Pons (tissue), 1 donor: ENCODE measurements around the gene TUBAL3.

Source experiments
- DNase-seq: peaks from one replicate; pipeline ENCODE4 v3.0.0-alpha.2; 2016; ENCODE audit warnings: low spot score

The TUBAL3 gene

DNA sequence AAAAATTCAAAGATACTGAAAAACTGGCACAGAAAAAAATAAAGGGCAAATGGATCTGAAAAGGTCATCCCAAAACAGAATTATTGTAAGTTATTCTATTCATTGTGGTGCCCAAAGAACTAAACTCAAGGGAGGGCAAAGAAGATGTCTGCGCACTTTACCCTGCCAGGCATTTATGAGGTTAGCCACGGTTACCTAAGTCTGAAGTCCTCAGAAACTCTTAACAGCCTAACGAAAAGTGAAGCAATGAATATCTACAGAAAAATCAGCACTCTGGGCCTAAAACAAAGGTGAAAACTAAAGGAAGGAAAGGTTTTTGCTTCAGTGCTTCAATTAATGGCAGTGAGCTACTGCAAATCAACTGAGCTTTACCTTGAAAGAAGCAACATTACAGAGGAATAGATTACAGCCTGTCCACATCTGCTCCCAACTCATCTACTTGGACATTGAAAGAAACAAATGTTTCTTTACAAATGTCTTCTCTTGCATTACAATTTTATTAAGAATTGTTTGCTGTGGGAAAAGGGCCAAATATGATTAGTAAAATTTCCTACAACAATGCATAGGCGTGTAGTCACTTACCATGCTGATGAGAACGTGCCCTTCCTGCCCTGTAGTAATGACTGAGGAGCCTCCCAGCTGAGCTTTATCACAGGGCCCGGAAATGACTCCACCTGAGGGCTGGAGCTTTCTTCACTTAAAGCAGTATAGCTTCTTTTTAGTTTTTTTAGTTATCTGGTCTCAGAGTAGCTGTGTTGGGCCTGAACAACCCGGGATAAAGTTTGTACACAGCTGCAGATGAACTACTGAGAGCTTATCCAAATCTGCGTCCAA, at the start of gene TUBAL3:
Gene TUBAL3, minus strand, starts transcription at position 621 of the 834 bp plus-strand sequence. Its CDS starts 36 bp downstream, at position 585.
- DNase-seq = no peak

DNA sequence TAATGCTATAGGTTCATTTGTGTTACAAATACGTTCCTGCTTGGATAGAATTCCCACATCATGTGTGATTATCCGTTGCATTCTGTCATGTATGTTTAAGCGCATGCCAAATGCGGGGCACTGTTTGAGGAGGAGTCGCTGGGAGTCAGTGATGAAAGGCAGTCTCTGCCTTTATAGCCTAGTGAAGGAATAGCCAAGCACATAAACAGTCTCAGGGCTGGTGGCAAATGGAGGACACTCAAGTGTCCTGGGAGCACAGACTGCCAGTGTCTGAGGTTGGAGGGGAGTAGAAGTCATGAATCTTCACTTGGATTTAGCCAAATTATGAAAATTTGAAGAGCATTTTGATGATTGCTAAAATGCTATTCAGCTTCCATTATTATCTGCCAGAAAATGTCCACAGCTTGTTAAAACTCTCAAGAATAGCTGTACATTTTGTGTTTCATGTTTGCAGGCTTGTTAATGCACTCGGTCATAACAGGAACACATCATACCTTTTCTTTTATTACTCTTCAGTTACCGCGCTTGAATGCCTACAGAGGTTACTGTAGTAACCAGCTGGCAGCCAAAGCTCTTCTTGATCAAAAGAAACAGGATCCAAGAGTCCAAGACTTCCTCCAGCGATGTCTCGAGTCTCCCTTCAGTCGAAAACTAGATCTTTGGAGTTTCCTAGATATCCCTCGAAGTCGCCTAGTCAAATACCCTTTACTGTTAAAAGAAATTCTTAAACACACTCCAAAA, 49.3 kb upstream of the TUBAL3 start:
- DNase-seq = no peak

DNA sequence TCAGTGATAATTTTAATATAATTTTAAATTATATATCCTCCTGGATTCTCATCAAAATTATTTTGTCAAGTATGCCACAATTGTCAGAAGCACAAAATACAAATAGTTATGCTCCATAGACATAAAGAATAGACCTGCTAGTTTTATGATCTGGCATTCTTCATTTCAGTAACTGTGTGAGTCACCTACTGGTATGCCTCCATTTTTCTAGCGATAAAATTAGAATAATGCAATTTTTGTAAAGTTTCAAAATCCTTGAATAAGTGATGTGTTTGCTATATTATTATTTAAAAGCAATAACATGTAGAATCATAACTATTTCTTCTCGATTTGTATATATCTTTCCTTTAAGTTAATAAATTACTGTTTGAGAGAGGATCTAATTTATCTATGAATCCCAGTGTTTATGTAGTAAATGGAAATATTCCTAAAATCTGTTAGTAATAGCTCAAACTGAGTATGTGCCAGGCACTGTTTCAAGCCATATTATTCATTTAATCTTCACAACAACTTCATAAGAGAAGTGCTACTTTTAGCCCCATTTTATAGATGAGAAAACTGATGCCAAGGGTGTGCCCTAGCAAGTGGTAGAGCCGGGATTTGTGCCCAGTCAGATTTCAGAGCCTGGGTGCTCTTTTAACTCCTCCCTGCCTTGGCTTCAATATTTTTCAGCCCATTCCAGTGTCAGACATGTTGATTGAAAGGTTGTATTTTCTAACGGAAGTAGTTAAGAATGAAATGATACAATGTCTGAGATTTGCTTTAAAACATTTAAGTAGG, 46.2 kb upstream of the TUBAL3 start:
- no peak for DNase-seq

DNA sequence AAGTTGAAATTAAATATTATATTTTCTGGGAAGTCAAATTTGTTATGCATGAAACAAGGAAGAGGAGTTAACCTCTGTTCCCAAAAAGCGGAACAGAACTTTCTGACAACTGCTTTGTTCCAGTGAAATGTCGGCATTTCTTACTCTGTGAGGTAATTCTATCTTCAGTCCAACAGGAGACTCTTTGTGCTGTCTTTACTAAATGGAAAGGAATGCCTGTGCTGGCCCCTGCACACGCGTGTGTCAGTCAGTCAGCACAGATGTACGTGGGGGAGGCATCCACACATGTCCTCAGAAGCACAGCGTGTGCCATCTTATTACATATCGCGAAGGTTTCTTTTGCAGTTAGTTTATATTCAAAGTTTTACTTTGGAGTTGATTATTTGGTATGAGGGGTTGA, 45.2 kb upstream of the TUBAL3 start:
- DNase-seq = no peak

DNA sequence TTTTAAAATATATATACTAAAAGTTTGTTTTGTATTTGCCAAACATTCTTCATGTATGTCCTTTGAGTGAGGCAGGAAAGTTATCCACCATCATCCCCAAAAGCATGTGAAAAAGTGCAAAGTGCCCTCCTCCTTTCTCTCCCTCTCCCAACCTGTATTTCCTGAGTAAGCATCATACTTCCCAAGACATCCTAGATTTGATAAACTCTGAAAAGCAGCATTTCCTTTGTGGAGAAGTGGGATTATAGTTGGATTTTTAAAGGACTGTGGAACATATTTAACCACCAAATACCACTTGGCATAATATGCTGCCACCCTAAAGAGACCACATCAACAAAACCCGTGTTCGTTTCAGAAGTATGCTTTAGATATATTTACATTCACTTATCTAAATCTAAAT, 44.6 kb upstream of the TUBAL3 start:
- DNase-seq = no peak

DNA sequence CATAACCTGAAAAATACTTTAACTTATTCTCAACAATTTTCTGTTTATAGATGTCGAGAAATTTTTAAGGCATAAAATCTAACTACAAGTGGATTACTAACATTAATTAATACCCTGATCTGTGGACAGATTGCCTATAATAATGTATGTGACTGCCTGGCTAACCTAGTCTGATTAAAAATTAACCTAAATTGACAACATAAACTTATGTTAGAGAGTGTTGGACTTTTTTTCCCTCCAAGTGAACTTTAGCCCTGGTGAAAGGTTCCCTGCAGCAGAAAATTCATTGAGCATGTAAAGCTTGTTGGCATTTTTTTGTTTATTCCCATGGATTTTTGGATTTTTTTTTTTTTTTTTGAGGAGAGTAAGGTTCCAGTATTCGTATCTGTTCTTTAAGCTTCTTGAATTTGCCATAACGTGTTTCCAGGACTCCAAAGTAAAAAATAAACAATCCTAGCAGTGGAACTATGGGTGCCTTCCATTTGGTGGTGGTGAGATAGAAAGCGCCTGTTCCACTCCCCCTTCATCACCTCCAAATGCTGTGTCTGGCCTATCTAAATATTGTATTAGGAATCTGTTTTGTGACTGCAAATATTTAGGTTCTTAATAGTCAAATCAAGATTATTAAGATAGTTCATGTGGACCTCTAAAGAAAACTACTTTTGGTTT, 43.8 kb upstream of the TUBAL3 start:
- DNase-seq = no peak

DNA sequence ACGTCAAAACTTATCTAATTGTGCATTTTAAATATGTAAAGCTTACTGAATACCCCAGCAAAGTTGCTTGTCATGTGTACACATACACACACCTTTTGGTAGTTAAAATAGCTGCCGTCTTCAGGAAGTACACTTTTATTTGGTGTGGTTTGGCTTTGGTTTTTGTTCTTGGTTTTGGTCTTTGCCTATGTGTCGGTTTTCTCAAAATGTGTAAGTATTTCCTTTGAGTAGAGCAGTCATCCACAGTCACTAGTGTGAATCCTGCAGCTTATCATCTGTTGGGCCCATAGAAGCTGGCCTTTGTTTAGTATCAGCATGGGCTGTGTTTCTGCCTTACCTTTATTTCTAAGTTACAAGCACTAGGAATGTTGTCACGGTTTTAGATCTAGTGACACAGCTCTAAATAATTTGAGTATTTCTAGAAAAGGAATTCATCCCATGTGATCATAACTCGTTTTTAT, 43.0 kb upstream of the TUBAL3 start:
- no peak for DNase-seq

DNA sequence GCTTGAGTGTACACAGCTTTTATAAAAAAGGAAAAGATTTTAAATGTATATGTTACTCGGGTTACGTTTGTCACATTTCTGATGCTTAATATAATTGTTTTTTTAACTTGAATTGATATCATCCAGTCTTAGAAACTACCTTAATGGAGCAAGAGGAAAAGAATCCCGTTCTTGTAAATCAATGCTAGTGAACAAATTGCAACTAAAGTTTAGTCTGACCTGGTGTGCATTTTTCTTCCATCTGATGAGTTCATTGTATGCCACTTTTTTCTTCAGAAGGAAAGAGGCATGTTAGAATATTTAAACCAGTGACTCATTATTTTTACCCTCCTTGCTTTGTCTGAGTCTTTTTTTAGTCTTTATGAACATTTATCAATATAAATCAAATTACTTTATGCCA, 42.4 kb upstream of the TUBAL3 start:
- DNase-seq = no peak

DNA sequence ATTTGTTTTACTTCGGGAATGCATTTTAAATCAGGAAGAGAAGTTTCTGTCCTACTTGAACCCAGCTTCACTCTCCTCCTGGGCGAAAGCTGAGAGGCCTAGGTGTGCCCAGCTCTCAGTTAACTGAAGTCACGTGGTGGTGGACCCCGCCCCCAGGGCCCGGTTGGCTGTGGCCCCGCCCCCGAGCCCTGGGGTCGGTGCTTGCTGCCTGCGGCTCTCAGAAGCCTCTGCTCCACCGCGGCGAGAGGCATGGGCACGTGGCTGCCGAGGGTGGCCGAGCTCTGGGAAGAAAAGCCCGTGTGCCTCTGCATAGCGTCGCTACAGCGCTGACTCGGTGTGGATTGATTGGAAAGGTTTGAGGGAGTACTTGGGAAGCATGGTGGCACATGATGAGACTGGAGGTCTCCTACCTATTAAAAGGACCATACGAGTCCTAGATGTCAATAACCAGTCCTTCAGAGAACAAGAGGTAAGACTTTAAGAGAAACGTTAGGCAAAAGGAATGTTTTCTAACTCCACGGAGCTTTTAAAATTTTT, 41.8 kb upstream of the TUBAL3 start:
- peak; percentile 69 for DNase-seq

DNA sequence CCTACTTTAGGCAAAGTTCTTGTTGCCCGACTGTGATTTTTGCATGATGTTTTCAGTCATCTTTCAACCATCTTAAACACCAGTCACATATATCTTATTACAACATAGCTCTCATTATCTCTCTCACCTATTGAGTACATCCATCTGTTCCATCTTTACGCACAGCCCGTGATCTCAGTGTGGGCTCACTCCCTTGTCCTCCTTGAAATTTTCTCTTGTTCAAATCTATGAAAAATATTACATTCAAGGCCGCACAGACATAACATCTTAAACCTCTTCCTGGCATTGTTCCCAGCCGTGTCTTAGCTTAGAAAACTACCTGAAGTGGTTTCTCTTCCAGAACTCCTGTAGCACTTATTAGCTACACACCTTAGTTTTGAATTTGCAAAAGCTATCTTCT, 40.4 kb upstream of the TUBAL3 start:
- DNase-seq = no peak

DNA sequence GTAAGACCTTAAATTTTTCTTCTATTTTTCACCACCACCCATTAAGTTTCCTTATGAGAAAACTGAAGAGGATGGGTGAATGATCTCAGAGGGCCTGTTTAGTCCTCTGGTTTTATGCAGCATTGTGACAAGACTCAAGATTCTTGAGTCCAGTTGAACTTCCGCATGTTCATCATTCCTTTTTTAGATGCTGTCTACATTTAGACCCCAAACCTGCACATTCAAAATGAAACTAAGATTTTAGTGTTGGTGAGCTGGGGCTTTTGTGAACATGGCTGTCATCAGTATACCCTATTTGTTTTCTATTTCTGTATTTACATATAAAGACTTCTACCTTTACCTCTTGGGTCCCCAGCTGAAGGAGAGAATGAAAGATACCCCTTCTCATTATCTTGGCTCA, 38.8 kb upstream of the TUBAL3 start:
- no peak for DNase-seq

DNA sequence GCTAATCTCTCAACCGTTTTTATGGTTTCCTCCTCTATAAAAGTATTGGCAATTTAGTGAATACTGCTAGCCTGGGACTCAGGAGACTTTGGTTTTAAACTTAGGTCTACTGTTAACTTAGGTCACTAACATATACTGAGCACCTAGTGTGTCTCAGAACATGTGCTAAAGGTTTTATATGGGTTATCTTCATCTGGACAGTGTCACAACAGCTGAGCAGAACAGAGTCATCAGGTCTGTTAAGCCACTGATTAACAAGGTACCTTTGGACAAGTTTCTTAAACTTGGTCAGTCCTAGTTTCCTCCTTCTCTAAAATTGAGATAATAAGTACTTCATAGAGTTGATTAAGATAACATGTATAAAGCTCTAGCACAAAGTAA, 38.4 kb upstream of the TUBAL3 start:
- no peak for DNase-seq

DNA sequence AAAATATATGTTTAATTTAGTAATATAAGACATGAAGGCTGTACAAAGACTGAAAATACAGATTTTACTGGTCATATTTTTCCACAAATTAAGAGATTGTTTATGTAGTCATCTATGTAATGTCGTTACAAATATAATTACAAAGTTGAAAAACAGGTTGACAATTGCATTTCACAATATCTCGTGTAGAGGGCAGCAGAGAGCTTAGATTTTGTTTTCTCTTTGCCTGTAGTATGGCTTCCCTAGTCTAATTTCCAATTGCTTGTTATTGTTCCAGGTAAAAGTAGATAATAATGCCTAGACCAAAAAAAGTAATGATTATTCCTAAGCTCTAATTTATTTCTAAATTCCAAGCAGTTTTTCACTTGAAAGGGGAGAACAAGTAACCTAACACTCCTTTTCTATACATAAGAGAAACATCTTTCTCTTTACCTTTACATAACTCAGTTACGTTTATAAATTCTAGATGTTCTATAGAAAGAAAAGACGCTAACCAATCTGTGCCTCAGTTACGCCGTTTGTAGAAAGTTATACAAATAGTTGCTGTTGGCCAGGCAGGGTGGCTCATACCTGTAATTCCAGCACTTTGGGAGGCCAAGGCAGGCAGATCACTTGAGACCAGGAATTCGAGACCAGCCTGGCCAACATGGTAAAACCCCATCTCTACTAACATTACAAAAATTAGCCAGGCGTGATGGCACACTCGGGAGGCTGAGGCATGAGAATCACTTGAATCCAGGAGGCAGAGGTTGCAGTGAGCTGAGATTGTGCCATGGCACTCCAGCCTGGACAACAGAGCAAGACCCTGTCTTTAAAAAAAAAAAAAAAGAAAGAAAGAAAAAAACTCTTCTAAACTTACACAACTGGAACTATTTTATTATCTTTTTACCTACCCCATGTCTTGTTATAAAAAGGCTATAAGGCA, 37.7 kb upstream of the TUBAL3 start:
- peak; percentile 67 for DNase-seq

DNA sequence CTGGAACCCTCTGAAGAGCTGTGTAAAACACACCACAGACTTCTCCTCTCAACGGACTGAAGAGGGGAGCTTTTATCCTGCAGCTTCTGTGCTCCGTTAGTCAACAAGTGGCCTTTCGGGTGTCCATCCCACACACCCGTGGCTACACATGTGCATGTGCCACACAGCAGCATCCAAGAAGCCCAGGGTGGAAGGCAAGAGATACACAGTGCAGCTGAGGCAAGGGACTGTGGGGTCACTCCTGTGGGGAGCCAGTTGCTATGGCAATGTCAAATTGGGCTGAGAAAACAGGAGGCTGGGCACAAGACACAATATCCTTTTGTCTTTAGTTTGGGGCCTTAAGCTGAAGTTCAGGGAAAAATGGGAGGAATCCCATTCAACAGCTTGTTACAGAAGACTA, 36.5 kb upstream of the TUBAL3 start:
- no peak for DNase-seq

DNA sequence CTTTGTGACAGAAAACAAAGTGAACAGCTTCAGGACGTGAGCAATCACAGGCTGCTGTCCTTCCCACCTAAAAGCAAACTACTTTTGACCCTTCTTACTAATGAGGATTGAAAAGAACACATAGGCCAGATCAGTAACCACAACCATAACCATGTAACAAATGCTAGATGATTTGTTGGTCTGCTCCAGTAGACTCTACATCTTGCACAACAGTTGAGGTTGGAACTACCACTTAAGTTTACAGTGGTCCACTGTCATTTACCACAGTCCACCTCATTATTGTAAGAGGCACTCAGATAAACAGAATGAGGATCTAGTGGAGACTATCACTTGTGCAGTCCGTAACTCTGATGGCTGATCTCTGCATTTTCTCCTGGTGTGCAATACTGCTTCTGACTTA, 35.6 kb upstream of the TUBAL3 start:
- DNase-seq = no peak

DNA sequence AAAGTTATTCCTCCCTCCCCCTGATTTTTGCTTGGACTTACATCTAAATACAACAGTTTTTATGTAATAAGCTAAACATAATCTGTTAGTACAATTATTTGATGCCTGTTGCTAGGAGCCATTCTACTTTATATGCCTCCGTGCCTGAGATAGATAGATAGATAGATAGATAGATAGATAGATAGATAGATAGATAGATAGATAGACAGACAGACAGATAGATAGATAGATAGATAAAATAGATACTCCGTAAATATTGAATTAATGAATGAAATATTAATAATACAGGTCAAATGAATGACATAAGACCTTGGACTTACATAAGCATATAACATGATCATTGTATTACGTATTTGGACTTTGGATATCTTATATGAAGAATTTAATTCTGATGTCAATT, 30.7 kb upstream of the TUBAL3 start:
- DNase-seq = no peak

DNA sequence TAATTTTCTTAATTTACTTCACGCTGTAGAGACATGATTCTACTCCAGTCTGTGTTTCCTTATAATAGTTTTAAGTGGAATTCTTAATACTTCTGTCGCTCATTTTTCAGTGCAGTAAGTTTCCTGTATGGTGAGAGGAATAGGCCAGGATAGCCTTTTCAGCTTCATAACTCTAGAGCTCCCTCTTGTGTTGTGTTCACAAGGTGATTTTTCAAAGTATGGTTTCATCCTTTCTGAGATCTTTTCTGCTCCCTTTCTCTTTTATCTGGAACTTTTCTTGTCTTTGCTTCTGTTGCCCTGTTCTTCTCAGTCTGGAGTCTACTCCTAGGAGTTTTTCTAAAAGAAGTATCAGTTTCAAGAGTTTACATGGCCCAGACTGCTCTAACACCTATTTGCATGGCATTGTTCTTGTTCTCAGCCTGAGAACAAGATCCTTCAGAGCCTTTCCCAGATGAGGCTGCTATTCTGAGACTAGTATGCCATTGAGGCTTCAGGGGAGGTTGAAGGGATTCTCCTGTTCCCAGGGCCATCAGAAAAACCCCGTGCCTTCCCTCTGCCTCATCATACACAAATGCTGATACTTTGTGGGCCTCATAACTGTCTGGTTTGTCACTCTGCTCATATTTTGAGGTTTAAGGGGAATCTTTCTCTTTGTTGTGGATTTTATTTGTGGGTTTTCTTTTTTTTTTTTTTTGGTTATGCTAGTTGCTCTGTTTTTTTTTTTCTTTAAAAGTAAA, 29.6 kb upstream of the TUBAL3 start:
- peak; percentile 63 for DNase-seq

DNA sequence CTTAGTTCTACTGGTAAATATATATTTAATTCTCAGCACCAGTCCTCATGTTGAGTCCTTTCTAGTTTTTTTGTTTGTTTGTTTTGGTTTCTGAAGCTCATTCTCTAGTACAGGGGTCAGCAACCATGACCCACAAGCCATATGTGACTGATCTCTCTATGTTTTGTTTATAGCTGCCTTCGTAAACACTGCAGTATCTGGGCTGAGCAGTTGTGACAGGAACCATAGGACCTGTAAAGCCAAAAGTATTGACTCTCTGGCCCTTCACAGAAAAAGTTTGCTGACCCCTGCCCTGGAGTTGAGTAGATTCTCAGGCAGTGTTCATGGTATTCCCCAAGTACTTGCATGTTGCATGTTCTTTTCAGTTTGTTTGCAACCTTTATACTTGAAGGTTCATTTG, 28.6 kb upstream of the TUBAL3 start:
- no peak for DNase-seq

DNA sequence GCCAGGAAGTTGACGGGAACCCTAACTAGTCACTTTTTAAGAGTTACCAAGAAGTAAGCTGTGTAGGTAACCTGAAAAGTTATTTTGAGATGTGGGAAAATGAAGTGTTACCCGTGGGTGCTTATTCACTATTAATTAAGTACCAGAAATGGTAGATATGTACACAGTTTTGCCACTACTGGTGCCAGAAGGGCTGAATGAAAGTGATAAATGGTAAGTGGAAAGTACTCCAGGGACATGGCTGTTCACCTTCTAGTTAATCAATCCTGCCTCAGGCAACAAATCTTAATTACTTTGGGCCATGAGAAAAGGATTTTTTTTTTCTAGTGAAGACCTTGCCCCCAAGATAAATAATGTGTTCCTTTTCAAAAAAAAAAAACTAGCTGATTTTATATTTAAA, 23.5 kb upstream of the TUBAL3 start:
- no peak for DNase-seq

DNA sequence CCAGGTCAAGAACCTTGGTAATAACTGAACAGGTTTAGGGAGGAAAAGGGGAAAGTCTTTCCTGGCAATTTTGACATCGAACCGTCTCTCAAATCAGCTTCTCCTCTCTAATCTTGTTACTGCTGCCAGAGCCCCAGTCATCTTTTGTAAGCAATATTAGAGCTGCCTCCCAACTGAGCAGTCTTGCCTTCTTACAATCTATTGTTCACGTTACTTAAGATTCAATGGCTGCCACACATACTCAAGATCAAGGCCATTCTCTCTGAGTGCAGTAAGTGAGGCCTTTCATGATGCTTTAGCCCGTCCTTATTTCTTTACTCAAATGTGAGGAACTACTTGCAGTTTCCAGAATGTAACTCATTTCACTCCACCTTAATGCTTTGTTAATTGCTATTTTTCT, 20.1 kb upstream of the TUBAL3 start:
- DNase-seq = no peak
